AG10803 (cell line): ENCODE results near the gene TRIM26.
"Not testable (repeated sequence)": the region's sequence is repeated elsewhere in the genome, so short reads cannot be mapped to it uniquely, and the experiment has no call there.

Experiments
- DNase-seq: peaks from one replicate; pipeline ENCODE4 v3.0.0; 2010; ENCODE audit warnings: low read depth
- H3K4me3 ChIP-seq: 2 replicates; pipeline ENCODE4 v1.5.1; 2011; ENCODE audit warnings: mild to moderate bottlenecking, low read length, control low read depth
- TF ChIP-seq, protein P1 (sequence below): conservative IDR thresholded peaks from 2 replicates; pipeline ENCODE4 v1.5.1; 2011; ENCODE audit warnings: mild to moderate bottlenecking, low read length, control low read depth, inconsistent platforms

The TRIM26 gene

DNA sequence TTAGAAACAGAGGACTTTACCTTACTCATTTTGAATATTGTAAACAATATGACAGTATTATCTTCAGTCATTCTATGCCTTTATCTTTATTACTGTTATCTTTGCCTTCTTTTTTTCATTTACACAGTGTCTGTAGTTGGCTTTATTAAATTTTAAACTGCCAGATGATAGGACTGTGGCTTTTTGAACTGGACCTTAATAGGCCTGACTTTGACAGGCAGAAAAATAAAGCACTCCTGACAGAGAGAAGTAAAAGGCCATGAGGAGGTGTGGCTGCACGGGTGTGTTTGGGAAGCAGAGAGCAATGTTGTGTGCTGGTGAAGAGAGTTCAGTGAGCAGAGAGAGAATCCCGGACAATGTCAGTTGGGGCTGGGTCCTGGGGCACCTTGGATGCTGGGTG, 69.4 kb downstream of the TRIM26 start:
- TF ChIP-seq, protein P1, sequence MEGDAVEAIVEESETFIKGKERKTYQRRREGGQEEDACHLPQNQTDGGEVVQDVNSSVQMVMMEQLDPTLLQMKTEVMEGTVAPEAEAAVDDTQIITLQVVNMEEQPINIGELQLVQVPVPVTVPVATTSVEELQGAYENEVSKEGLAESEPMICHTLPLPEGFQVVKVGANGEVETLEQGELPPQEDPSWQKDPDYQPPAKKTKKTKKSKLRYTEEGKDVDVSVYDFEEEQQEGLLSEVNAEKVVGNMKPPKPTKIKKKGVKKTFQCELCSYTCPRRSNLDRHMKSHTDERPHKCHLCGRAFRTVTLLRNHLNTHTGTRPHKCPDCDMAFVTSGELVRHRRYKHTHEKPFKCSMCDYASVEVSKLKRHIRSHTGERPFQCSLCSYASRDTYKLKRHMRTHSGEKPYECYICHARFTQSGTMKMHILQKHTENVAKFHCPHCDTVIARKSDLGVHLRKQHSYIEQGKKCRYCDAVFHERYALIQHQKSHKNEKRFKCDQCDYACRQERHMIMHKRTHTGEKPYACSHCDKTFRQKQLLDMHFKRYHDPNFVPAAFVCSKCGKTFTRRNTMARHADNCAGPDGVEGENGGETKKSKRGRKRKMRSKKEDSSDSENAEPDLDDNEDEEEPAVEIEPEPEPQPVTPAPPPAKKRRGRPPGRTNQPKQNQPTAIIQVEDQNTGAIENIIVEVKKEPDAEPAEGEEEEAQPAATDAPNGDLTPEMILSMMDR, result no peak
- no peak for DNase-seq
- H3K4me3 ChIP-seq, result no peak overlapping the region

DNA sequence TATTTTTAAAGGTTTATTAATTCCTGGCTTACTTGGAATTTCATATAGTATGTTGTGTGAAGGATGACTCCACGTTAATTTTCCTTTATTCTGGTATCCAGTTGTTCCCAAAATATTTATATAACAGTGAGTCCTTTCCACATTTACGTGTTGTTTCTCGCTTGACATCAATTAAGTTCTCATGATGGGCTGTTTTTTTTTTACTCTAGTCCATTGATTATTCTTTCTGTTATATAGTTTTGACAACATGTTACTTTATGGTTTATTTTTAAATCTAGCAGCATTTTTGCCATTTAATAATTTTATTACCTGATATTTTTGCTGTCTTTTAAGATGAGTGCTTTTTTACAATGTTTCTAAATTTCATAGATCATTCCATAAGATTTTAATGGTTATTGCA, 70.5 kb downstream of the TRIM26 start:
- DNase-seq, result no peak
- H3K4me3 ChIP-seq, result no peak overlapping the region
- TF ChIP-seq, protein P1, result no peak

DNA sequence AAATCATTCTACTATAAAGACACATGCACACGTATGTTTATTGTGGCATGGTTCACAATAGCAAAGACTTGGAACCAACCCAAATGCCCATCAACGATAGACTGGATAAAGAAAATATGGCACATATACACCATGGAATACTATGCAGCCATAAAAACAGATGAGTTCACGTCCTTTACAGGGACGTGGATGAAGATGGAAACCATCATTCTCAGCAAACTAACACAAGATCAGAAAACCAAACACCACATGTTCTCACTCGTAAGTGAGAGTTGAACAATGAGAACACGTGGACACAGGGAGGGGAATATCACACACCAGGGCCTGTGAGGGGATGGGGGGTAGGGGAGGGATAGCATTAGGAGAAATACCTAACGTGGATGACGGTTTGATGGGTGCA, 73.0 kb downstream of the TRIM26 start:
- not testable (repeated sequence) for H3K4me3 ChIP-seq, DNase-seq

DNA sequence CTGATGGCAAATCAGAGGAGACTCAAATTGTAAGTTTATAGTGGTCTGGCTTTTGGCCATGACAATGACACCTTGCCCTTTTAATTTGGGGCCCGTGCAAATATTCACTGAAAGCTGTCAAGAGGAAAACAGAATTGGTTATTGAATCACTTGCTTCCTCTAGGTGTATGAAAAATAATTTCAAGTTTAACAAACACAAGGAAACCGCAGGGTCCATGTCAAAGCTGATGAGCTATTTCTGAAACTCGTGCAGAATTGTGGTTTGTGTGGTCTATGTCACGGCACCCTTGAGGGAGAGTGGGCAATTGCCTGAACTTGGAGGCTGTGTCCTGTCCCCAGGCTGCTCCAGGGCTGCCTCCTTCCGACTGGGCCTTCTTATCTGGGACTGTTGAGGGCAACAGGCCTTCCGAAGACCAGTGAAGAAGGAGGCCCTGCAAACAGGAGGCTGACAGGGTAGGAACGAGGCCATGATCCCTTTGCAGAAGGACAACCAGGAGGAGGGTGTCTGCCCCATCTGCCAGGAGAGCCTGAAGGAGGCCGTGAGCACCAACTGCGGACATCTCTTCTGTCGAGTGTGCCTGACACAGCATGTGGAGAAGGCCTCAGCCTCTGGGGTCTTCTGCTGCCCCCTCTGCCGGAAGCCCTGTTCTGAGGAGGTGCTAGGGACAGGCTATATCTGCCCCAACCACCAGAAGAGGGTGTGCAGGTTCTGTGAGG, 76.5 kb downstream of the TRIM26 start:
- DNase-seq, result no peak
- TF ChIP-seq, protein P1, result no peak
- no peak overlapping the region for H3K4me3 ChIP-seq

DNA sequence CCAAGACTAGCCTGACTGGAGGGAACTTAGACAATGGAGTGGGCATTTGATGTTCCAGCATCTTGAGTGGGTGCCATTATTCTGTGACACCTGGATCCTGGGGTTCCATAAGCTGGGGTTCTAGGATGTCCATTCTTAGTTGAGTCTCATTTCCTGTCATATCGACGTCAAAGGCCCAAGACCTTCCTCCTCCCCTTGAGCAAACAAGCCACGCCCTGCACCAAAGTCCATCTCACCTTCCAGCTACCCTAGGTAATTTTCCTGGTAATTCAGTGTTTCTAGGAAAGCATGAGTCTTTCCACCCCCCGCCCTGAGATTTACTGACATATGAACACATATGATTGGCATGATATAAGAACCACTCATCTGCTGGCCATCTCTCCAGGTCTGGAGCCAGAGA, 77.4 kb downstream of the TRIM26 start, which contains the start of gene TRIM40:
Gene TRIM40 (plus strand): TSS at position 384 of the 400 bp plus-strand sequence. CDS start 897 bp downstream, outside the sequence.
- TF ChIP-seq, protein P1, result no peak
- no peak for DNase-seq
- H3K4me3 ChIP-seq, result no peak within 1 kb of the TSS

DNA sequence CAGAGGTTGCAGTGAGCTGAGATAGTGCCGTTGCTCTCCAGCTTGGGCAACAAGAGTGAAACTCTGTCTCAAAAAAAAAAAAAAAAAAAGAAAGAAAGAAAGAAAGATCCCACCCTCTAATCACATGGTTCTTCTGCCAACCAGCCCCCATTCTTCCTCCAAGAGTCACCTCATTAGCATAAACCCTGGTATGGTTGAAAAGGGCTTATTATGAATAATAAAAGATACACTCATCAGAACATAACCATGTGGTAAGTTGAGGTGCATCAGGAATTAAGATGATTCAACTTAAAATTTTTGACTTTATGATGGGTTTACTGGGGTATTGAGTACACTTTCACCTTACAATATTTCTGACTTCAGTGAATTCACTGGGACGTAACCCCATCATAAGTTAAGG, 78.1 kb downstream of the TRIM26 start:
- TF ChIP-seq, protein P1, result no peak
- no peak for DNase-seq
- no peak overlapping the region for H3K4me3 ChIP-seq
